H9 (cell line): ENCODE results near the gene MED27. TPM values are rescaled to one million over a fixed set of nuclear protein-coding genes. Genes with fewer than 3 reads are reported as not detected.

ENCODE experiments used
- DNase-seq: peaks from one replicate; pipeline ENCODE4 v3.0.0-alpha.2; 2017
- H2AFZ ChIP-seq: one replicate; pipeline ENCODE4 v1.6.1; 2013; ENCODE audit warnings: mild to moderate bottlenecking, low read length, control low read depth, moderate library complexity
- H2AK5ac ChIP-seq: 2 replicates; pipeline ENCODE4 v1.6.1; 2013; ENCODE audit warnings: low read length, control low read depth, mixed read lengths; ENCODE audit not compliant: insufficient read length
- H2BK120ac ChIP-seq: one replicate; pipeline ENCODE4 v1.6.1; 2013; ENCODE audit warnings: low read depth, mild to moderate bottlenecking, low read length, control low read depth, inconsistent platforms; ENCODE audit not compliant: poor library complexity, severe bottlenecking
- H2BK12ac ChIP-seq: 2 replicates; pipeline ENCODE4 v1.6.1; 2013; ENCODE audit warnings: low read length, control low read depth, mixed read lengths, low read depth; ENCODE audit not compliant: insufficient read length
- H2BK15ac ChIP-seq: 2 replicates; pipeline ENCODE4 v1.6.1; 2013; ENCODE audit warnings: low read depth, low read length, control low read depth
- H2BK20ac ChIP-seq: one replicate; pipeline ENCODE4 v1.6.1; 2013; ENCODE audit warnings: low read depth, mild to moderate bottlenecking, low read length, control low read depth, inconsistent platforms; ENCODE audit not compliant: poor library complexity, severe bottlenecking
- H2BK5ac ChIP-seq: 2 replicates; pipeline ENCODE4 v1.6.1; 2013; ENCODE audit warnings: low read length, control low read depth, mixed read lengths; ENCODE audit not compliant: insufficient read length
- H3K14ac ChIP-seq: 2 replicates; pipeline ENCODE4 v1.6.1; 2013; ENCODE audit warnings: low read length, control low read depth; ENCODE audit not compliant: insufficient read depth
- H3K18ac ChIP-seq: 2 replicates; pipeline ENCODE4 v1.6.1; 2013; ENCODE audit warnings: low read depth, mild to moderate bottlenecking, mixed read lengths, low read length, control low read depth; ENCODE audit not compliant: insufficient read length
- H3K23ac ChIP-seq: 2 replicates; pipeline ENCODE4 v1.6.1; 2013; ENCODE audit warnings: low read length, control low read depth, mixed read lengths, low read depth; ENCODE audit not compliant: insufficient read length
- H3K23me2 ChIP-seq: 2 replicates; pipeline ENCODE4 v1.6.1; 2013; ENCODE audit warnings: low read depth, mild to moderate bottlenecking, mixed read lengths, low read length, control low read depth; ENCODE audit not compliant: insufficient read length, poor library complexity, severe bottlenecking
- H3K27ac ChIP-seq: 2 replicates; pipeline ENCODE4 v1.5.1; 2013; ENCODE audit warnings: low read length, control low read depth, mixed read lengths, low read depth; ENCODE audit not compliant: insufficient read length
- H3K27me3 ChIP-seq: 2 replicates; pipeline ENCODE4 v1.6.1; 2013; ENCODE audit warnings: low read length, control low read depth, inconsistent platforms; ENCODE audit not compliant: insufficient read depth
- H3K4ac ChIP-seq: 2 replicates; pipeline ENCODE4 v1.6.1; 2013; ENCODE audit warnings: low read depth, mild to moderate bottlenecking, control low read depth, inconsistent platforms, low read length, moderate library complexity
- H3K4me1 ChIP-seq: 2 replicates; pipeline ENCODE4 v1.6.1; 2013; ENCODE audit warnings: low read length, control low read depth, inconsistent platforms; ENCODE audit not compliant: insufficient read depth
- H3K4me2 ChIP-seq: 2 replicates; pipeline ENCODE4 v1.6.1; 2013; ENCODE audit warnings: low read length, control low read depth, mixed read lengths; ENCODE audit not compliant: insufficient read length, insufficient read depth
- H3K56ac ChIP-seq: 2 replicates; pipeline ENCODE4 v1.6.1; 2013; ENCODE audit warnings: low read depth, mild to moderate bottlenecking, mixed read lengths, low read length, control low read depth; ENCODE audit not compliant: insufficient read length
- H3K79me1 ChIP-seq: 2 replicates; pipeline ENCODE4 v1.6.1; 2013; ENCODE audit warnings: low read depth, mild to moderate bottlenecking, moderate library complexity, low read length, control low read depth, inconsistent platforms; ENCODE audit not compliant: insufficient read depth, poor library complexity, severe bottlenecking
- H3K79me2 ChIP-seq: 2 replicates; pipeline ENCODE4 v1.6.1; 2013; ENCODE audit warnings: low read length, control low read depth, inconsistent platforms; ENCODE audit not compliant: insufficient read depth
- H3K9ac ChIP-seq: 2 replicates; pipeline ENCODE4 v1.6.1; 2013; ENCODE audit warnings: low read length, control low read depth, mixed read lengths; ENCODE audit not compliant: insufficient read length; ENCODE audit errors: extremely low read depth
- H3K9me3 ChIP-seq: one replicate; pipeline ENCODE4 v1.6.1; 2013; ENCODE audit warnings: low read depth, low read length, inconsistent platforms; ENCODE audit not compliant: control insufficient read depth
- H3T11ph ChIP-seq: one replicate; pipeline ENCODE4 v1.6.1; 2013; ENCODE audit warnings: mild to moderate bottlenecking, low read length, control low read depth, inconsistent platforms
- H4K20me1 ChIP-seq: one replicate; pipeline ENCODE4 v1.6.1; 2013; ENCODE audit not compliant: control insufficient read depth, insufficient read length, insufficient read depth
- H4K5ac ChIP-seq: 2 replicates; pipeline ENCODE4 v1.6.1; 2013; ENCODE audit warnings: low read depth, mild to moderate bottlenecking, mixed read lengths, low read length, control low read depth; ENCODE audit not compliant: insufficient read length
- H4K8ac ChIP-seq: replicated peaks from 2 replicates; pipeline ENCODE4 v1.6.1; 2013; ENCODE audit warnings: low read length, control low read depth, mixed read lengths, low read depth; ENCODE audit not compliant: insufficient read length
- H4K91ac ChIP-seq: 2 replicates; pipeline ENCODE4 v1.6.1; 2013; ENCODE audit warnings: low read depth, mild to moderate bottlenecking, moderate library complexity, mixed read lengths, low read length, control low read depth; ENCODE audit not compliant: insufficient read length
- H3K27ac Mint-ChIP-seq, 3 experiments: 2 replicates in 2 of 3; 3 replicates in 1 of 3; pipeline ENCODE4 v1.8.0; 2020 to 2021; ENCODE audit warnings: mixed read lengths in 3 of 3, mild to moderate bottlenecking in 1 of 3, moderate library complexity in 1 of 3
- H3K27me3 Mint-ChIP-seq: 2 replicates; pipeline ENCODE4 v1.8.0; 2021; ENCODE audit warnings: low read depth, mild to moderate bottlenecking, moderate library complexity, mixed read lengths
- H3K36me3 Mint-ChIP-seq, 3 experiments: 2 replicates in 2 of 3; 3 replicates in 1 of 3; pipeline ENCODE4 v1.8.0; 2020 to 2021; ENCODE audit warnings: low read depth in 3 of 3, mixed read lengths in 3 of 3; ENCODE audit not compliant: insufficient read depth in 1 of 3
- H3K4me1 Mint-ChIP-seq, 2 experiments: 2 replicates each; pipeline ENCODE4 v1.8.0; 2020; ENCODE audit warnings: mixed read lengths in 2 of 2
- H3K4me3 Mint-ChIP-seq, 2 experiments: 2 replicates in 1 of 2; 3 replicates in 1 of 2; pipeline ENCODE4 v1.8.0; 2020 to 2021; ENCODE audit warnings: mild to moderate bottlenecking in 2 of 2, mixed read lengths in 2 of 2, moderate library complexity in 1 of 2
- H3K9me3 Mint-ChIP-seq, 2 experiments: 2 replicates in 1 of 2; 3 replicates in 1 of 2; pipeline ENCODE4 v1.8.0; 2020; ENCODE audit warnings: mild to moderate bottlenecking in 2 of 2, mixed read lengths in 2 of 2, moderate library complexity in 1 of 2
- WGBS: extraction: QIAGEN DNeasy Blood & Tissue Kit; methylation state at CpG from one replicate; pipeline ENCODE4 v1.1.7; 2013; ENCODE audit warnings: missing lambda C conversion rate, low lambda C conversion rate, mixed read lengths; ENCODE audit not compliant: insufficient read length; ENCODE audit errors: extremely low coverage; 5-methylcytosine and 5-hydroxymethylcytosine counted together
- total RNA-seq: library from RNA; stranded (reverse); gene quantifications from 2 replicates; pipeline ENCODE4 v1.2.1, GENCODE V29; 2021
- TF ChIP-seq, protein P1 (sequence below): fragments of 200-600 bp; sonication (generic); conservative IDR thresholded peaks from 3 replicates; pipeline ENCODE4 v1.8.0; 2021; ENCODE audit warnings: antibody characterized with exemption, mild to moderate bottlenecking

Gene MED27
- total RNA-seq, 1 experiment from 2014 or later: 33.5 TPM

DNA sequence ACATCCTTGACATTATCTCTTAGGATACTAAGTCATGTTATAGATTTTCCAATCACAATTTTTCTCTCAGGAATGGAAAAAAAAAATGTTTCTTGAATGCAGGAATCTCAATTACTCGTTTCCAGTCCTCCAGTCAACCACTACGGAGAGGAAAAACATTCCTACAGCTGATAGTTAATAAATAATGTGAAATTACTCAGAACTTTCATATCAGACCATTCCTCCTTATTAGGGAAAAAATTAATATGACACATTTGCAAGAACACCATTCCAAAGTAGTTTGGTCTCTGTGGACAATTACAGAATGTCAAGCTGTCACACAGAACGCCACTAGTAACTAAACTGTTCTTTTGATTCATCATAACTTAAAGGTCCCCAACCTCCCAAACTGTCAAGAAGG is 31.5 kb downstream of the MED27 start:
- Histone ChIP-seq H3K23me2 (no peaks in the 10 kb centered on the region), H2BK120ac (no peak overlapping the region), H3K56ac (no peak overlapping the region), H3K79me2 (0 out of 2 replicates have a peak, but pooled peaks cover 2% of the 10 kb centered on the region), H3K4ac (no peak overlapping the region), H3T11ph (no peak overlapping the region), H3K4me1 (no peaks in the 10 kb centered on the region), H4K91ac (no peak overlapping the region), H3K18ac (no peak overlapping the region), H4K8ac (no peak overlapping the region), H2BK15ac (no peak overlapping the region), H3K4me2 (no peak overlapping the region), H3K27me3 (no peaks in the 10 kb centered on the region), H3K9me3 (no peaks in the 10 kb centered on the region), H2AK5ac (no peak overlapping the region), H2BK12ac (no peak overlapping the region), H3K9ac (no peak overlapping the region), H4K5ac (no peak overlapping the region), H3K14ac (no peak overlapping the region), H3K79me1 (peaks cover 6% of the 10 kb centered on the region), H2BK20ac (no peak overlapping the region), H3K23ac (no peak overlapping the region), H4K20me1 (no peaks in the 10 kb centered on the region), H3K27ac (no peak overlapping the region), H2AFZ (no peak overlapping the region), H2BK5ac (no peak overlapping the region)
- WGBS: no CpG with 5 or more reads among the region's 3 CpGs
- no peaks in the 10 kb centered on the region; a peak in 1 of 7 replicates for H3K36me3 Mint-ChIP-seq
- no peak for DNase-seq
- H3K9me3 Mint-ChIP-seq: no peaks in the 10 kb centered on the region
- H3K27ac Mint-ChIP-seq: no peak overlapping the region
- no peaks in the 10 kb centered on the region for H3K27me3 Mint-ChIP-seq
- H3K4me3 Mint-ChIP-seq: no peak overlapping the region
- TF ChIP-seq, protein P1, sequence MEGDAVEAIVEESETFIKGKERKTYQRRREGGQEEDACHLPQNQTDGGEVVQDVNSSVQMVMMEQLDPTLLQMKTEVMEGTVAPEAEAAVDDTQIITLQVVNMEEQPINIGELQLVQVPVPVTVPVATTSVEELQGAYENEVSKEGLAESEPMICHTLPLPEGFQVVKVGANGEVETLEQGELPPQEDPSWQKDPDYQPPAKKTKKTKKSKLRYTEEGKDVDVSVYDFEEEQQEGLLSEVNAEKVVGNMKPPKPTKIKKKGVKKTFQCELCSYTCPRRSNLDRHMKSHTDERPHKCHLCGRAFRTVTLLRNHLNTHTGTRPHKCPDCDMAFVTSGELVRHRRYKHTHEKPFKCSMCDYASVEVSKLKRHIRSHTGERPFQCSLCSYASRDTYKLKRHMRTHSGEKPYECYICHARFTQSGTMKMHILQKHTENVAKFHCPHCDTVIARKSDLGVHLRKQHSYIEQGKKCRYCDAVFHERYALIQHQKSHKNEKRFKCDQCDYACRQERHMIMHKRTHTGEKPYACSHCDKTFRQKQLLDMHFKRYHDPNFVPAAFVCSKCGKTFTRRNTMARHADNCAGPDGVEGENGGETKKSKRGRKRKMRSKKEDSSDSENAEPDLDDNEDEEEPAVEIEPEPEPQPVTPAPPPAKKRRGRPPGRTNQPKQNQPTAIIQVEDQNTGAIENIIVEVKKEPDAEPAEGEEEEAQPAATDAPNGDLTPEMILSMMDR: no peak
- H3K4me1 Mint-ChIP-seq: no peaks in the 10 kb centered on the region
